ENCODE measurements around the gene SLC28A2. TPM values are rescaled to one million over a fixed set of nuclear protein-coding genes. Genes with fewer than 3 reads are reported as not detected.

Gene SLC28A2
- total RNA-seq, 1 experiment from 2014 or later = not detected

DNA sequence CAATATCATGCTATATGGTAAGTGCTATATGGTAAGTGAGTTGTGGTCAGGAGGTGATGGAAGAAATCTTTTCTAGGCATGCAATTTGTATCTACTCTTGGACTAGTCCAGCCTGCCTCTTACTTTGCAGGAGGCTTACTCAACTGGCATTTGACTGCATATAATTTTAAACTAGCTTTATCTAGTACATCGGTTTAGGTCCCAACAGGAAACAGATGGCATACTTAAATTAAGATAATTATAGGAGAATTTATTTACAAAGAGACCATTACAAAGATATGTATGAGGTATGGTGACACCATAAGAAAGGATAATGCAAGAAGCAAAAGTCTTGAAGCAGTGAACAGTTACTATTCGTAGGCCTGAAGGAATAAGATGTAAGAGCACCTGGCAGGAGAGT is 7.8 kb downstream of the SLC28A2 start:
- no peaks in the 10 kb centered on the region for H3K4me1 Mint-ChIP-seq (ENCODE audit: insufficient read depth, unreplicated experiment)
- no TSS peak for BruUV-seq (replicated peaks)
- H3K27me3 Mint-ChIP-seq (ENCODE audit: insufficient read depth, unreplicated experiment) = no peaks in the 10 kb centered on the region
- ChIA-PET POLR2A (no interaction called here), CTCF (no interaction called here)
- no peak overlapping the region for H3K27ac Mint-ChIP-seq (ENCODE audit: low read depth, unreplicated experiment)
- H3K4me3 Mint-ChIP-seq (ENCODE audit: unreplicated experiment) = no peak overlapping the region
- no peaks in the 10 kb centered on the region for H3K9me3 Mint-ChIP-seq (ENCODE audit: unreplicated experiment)
- TF ChIP-seq, protein P1, sequence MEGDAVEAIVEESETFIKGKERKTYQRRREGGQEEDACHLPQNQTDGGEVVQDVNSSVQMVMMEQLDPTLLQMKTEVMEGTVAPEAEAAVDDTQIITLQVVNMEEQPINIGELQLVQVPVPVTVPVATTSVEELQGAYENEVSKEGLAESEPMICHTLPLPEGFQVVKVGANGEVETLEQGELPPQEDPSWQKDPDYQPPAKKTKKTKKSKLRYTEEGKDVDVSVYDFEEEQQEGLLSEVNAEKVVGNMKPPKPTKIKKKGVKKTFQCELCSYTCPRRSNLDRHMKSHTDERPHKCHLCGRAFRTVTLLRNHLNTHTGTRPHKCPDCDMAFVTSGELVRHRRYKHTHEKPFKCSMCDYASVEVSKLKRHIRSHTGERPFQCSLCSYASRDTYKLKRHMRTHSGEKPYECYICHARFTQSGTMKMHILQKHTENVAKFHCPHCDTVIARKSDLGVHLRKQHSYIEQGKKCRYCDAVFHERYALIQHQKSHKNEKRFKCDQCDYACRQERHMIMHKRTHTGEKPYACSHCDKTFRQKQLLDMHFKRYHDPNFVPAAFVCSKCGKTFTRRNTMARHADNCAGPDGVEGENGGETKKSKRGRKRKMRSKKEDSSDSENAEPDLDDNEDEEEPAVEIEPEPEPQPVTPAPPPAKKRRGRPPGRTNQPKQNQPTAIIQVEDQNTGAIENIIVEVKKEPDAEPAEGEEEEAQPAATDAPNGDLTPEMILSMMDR (IDR thresholded peaks at IDR 0.05; ENCODE audit: unreplicated experiment) = no peak
- H3K36me3 Mint-ChIP-seq (ENCODE audit: insufficient read depth, unreplicated experiment) = no peaks in the 10 kb centered on the region
- DNase-seq (ENCODE audit: unreplicated experiment) = no peak
- intact Hi-C loops (cut with micrococcal nuclease) = no loop called here

DNA sequence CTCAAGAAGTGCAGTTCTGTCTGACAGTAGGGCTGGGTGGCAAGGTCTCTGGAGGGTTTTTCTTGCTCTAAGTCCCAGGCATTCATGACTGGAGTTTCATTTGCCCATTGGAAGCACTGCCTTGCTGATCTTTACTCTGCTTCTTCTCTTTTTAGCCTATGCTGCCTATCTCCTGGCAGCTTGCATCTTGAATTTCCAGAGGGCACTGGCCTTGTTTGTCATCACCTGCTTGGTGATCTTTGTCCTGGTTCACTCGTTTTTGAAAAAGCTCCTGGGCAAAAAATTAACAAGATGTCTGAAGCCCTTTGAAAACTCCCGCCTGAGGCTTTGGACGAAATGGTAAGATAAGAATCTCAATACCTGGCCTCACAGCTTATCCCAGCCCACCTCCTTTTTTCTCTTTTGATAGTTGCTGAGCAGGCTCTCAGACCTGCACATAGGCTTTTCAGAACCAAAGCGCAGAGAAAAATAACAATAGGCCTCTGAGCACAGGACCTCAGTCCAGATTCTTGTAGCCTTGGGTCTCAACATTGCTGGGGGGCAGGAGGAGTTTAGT is 10.9 kb downstream of the SLC28A2 start:
- CTCF ChIA-PET = interaction anchor here (0.7 to 1.0 kb wide), 2 partner anchors 97 to 170 kb away, joined by 3 to 6 read pairs; no protein-coding TSS in a partner anchor
- H3K9me3 Mint-ChIP-seq (ENCODE audit: unreplicated experiment) = no peaks in the 10 kb centered on the region
- no peak overlapping the region for H3K4me3 Mint-ChIP-seq (ENCODE audit: unreplicated experiment)
- intact Hi-C loops (cut with micrococcal nuclease) = no loop called here
- TF ChIP-seq, protein P1 (IDR thresholded peaks at IDR 0.05; ENCODE audit: unreplicated experiment) = no peak
- H3K27me3 Mint-ChIP-seq (ENCODE audit: insufficient read depth, unreplicated experiment) = no peaks in the 10 kb centered on the region
- H3K36me3 Mint-ChIP-seq (ENCODE audit: insufficient read depth, unreplicated experiment) = no peaks in the 10 kb centered on the region
- POLR2A ChIA-PET = no interaction called here
- no peak for DNase-seq (ENCODE audit: unreplicated experiment)
- no peaks in the 10 kb centered on the region for H3K4me1 Mint-ChIP-seq (ENCODE audit: insufficient read depth, unreplicated experiment)
- BruUV-seq (replicated peaks) = no TSS peak
- H3K27ac Mint-ChIP-seq (ENCODE audit: low read depth, unreplicated experiment) = no peak overlapping the region

DNA sequence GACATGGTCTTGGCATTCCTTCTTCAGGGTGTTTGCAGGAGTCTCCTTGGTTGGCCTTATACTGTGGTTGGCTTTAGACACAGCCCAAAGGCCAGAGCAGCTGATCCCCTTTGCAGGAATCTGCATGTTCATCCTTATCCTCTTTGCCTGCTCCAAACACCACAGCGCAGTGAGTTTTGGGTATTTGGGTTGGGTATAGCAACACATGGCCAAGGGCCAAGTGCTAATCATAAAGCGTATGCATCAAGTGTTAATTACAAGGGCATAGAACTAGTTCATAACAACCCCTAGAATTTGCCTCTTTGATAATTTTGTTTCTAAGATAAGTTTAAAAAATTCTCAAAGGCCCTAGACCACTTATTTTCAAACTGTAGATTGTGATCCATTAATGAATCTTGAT is 11.8 kb downstream of the SLC28A2 start:
- Mint-ChIP-seq H3K9me3 (ENCODE audit: unreplicated experiment) (no peaks in the 10 kb centered on the region), H3K4me1 (ENCODE audit: insufficient read depth, unreplicated experiment) (no peaks in the 10 kb centered on the region), H3K27ac (ENCODE audit: low read depth, unreplicated experiment) (no peak overlapping the region), H3K36me3 (ENCODE audit: insufficient read depth, unreplicated experiment) (no peaks in the 10 kb centered on the region), H3K27me3 (ENCODE audit: insufficient read depth, unreplicated experiment) (no peaks in the 10 kb centered on the region), H3K4me3 (ENCODE audit: unreplicated experiment) (no peak overlapping the region)
- no TSS peak for BruUV-seq (replicated peaks)
- intact Hi-C loops (cut with micrococcal nuclease) = no loop called here
- DNase-seq (ENCODE audit: unreplicated experiment) = no peak
- ChIA-PET CTCF (interaction anchor here (0.7 to 1.0 kb wide), 2 partner anchors 97 to 170 kb away, joined by 3 to 6 read pairs; no protein-coding TSS in a partner anchor), POLR2A (no interaction called here)
- TF ChIP-seq, protein P1 (IDR thresholded peaks at IDR 0.05; ENCODE audit: unreplicated experiment) = no peak

DNA sequence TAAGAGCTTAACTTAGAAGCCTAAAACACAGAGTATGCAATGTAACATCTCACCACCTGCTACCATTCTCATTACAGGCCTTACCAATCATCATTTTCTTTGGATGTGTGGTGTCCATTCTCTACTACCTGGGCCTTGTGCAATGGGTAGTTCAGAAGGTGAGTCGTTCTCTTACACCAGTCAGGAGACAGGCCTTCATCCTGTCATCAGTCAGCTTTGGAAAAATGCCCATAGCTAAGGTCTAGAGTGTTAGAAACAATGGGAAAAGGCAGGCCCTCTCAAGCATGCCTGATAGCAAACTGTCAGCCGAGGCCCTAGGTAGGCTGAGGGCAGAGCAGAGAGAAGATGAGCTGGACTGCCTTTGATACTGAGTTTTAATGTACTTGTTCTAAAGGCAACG is 13.5 kb downstream of the SLC28A2 start:
- POLR2A ChIA-PET = no interaction called here
- no peaks in the 10 kb centered on the region for H3K27me3 Mint-ChIP-seq (ENCODE audit: insufficient read depth, unreplicated experiment)
- BruUV-seq (replicated peaks) = no TSS peak
- no peaks in the 10 kb centered on the region for H3K9me3 Mint-ChIP-seq (ENCODE audit: unreplicated experiment)
- CTCF ChIA-PET = interaction anchor here (0.5 to 1.7 kb wide), 2 partner anchors 11 to 44 kb away, joined by 3 to 6 read pairs; no protein-coding TSS in a partner anchor
- DNase-seq (ENCODE audit: unreplicated experiment) = peak; percentile 23
- H3K36me3 Mint-ChIP-seq (ENCODE audit: insufficient read depth, unreplicated experiment) = no peaks in the 10 kb centered on the region
- no peak overlapping the region for H3K27ac Mint-ChIP-seq (ENCODE audit: low read depth, unreplicated experiment)
- TF ChIP-seq, protein P1 (IDR thresholded peaks at IDR 0.05; ENCODE audit: unreplicated experiment) = no peak
- H3K4me3 Mint-ChIP-seq (ENCODE audit: unreplicated experiment) = no peak overlapping the region
- intact Hi-C loops (cut with micrococcal nuclease) = no loop called here
- no peaks in the 10 kb centered on the region for H3K4me1 Mint-ChIP-seq (ENCODE audit: insufficient read depth, unreplicated experiment)

All from MCF 10A (cell line).